H1 (cell line): ENCODE results near the gene RPGR. TPM values are rescaled to one million over a fixed set of nuclear protein-coding genes. Genes with fewer than 3 reads are reported as not detected.

Source experiments
- CTCF ChIA-PET: fragments of 300-600 bp; sonication (Branson Sonifier 250); formaldehyde crosslinking; loops from one replicate; lab custom pipeline; 2021; ENCODE audit not compliant: partially characterized antibody; lab: Charles Lee
- POLR2A ChIA-PET: fragments of 300-600 bp; sonication (Branson Sonifier 250); formaldehyde crosslinking; loops from one replicate; lab custom pipeline; 2021; ENCODE audit warnings: inconsistent platforms; ENCODE audit not compliant: partially characterized antibody; lab: Charles Lee
- DNase-seq, 2 experiments: peaks; one replicate each; pipeline versions ENCODE4 v3.0.0 to v3.0.0-alpha.2; 2010 to 2022; ENCODE audit warnings: low spot score in 2 of 2, low read depth in 1 of 2, mixed read lengths in 1 of 2
- FAIRE-seq: peaks from 2 replicates; lab custom pipeline; 2011; peaks lifted over from hg19 to GRCh38; lab: Jason Lieb, UNC
- H2AFZ ChIP-seq: 2 replicates; pipeline ENCODE4 v1.8.1; 2012; ENCODE audit warnings: low read length, inconsistent platforms
- H2AK5ac ChIP-seq: 2 replicates; pipeline ENCODE4 v1.6.1; 2013; ENCODE audit warnings: low read depth, low read length
- H2BK120ac ChIP-seq: replicated peaks from 2 replicates; pipeline ENCODE3; 2013; ENCODE audit warnings: low read depth, low read length, inconsistent platforms
- H2BK12ac ChIP-seq: 2 replicates; pipeline ENCODE4 v1.6.1; 2013; ENCODE audit warnings: low read depth, low read length
- H2BK15ac ChIP-seq: 2 replicates; pipeline ENCODE4 v1.6.1; 2013; ENCODE audit warnings: low read length
- H2BK20ac ChIP-seq: 2 replicates; pipeline ENCODE4 v1.6.1; 2013; ENCODE audit warnings: low read length
- H2BK5ac ChIP-seq: 2 replicates; pipeline ENCODE4 v1.6.1; 2013; ENCODE audit warnings: low read depth, low read length
- H3K14ac ChIP-seq: 2 replicates; pipeline ENCODE4 v1.6.1; 2013; ENCODE audit warnings: inconsistent platforms; ENCODE audit not compliant: insufficient read length
- H3K18ac ChIP-seq: 2 replicates; pipeline ENCODE4 v1.6.1; 2013; ENCODE audit warnings: low read length; ENCODE audit errors: extremely low read depth
- H3K23ac ChIP-seq: 2 replicates; pipeline ENCODE4 v1.6.1; 2013; ENCODE audit warnings: inconsistent platforms; ENCODE audit not compliant: insufficient read length
- H3K23me2 ChIP-seq: 2 replicates; pipeline ENCODE4 v1.6.1; 2013; ENCODE audit warnings: low read depth, low read length
- H3K27ac ChIP-seq: 2 replicates; pipeline ENCODE4 v1.6.1; 2011; ENCODE audit warnings: low read depth, low read length, inconsistent platforms
- H3K27me3 ChIP-seq, 4 experiments: replicated peaks in 1 of 4; 1 replicate in 1 of 4; 2 replicates in 3 of 4; pipeline versions ENCODE4 v1.6.1 to v1.8.1; 2011 to 2013; ENCODE audit warnings: low read length in 3 of 4, mild to moderate bottlenecking in 3 of 4, inconsistent platforms in 2 of 4, mixed read lengths in 2 of 4, moderate library complexity in 1 of 4; ENCODE audit not compliant: control insufficient read depth in 3 of 4, insufficient read depth in 3 of 4; ENCODE audit errors: extremely low read depth in 1 of 4
- H3K36me3 ChIP-seq, 4 experiments: 2 replicates each; pipeline versions ENCODE4 v1.6.1 to v1.8.1; 2011 to 2013; ENCODE audit warnings: mild to moderate bottlenecking in 4 of 4, low read length in 3 of 4, moderate library complexity in 2 of 4, control low read depth in 1 of 4, inconsistent platforms in 1 of 4; ENCODE audit not compliant: insufficient read depth in 4 of 4, control insufficient read depth in 2 of 4
- H3K4ac ChIP-seq: replicated peaks from 2 replicates; pipeline ENCODE3; 2013; ENCODE audit warnings: low read length, low read depth, mixed read lengths, inconsistent platforms; ENCODE audit not compliant: insufficient read length
- H3K4me1 ChIP-seq, 4 experiments: replicated peaks in 1 of 4; 1 replicate in 1 of 4; 2 replicates in 3 of 4; pipeline versions ENCODE4 v1.6.1 to v1.8.1; 2011 to 2013; ENCODE audit warnings: low read length in 3 of 4, inconsistent platforms in 2 of 4, mixed read lengths in 1 of 4; ENCODE audit not compliant: insufficient read depth in 4 of 4, control insufficient read depth in 3 of 4
- H3K4me2 ChIP-seq, 2 experiments: 2 replicates each; pipeline versions ENCODE4 v1.6.1 to v1.8.1; 2011 to 2013; ENCODE audit warnings: low read depth in 2 of 2, low read length in 2 of 2, control low read depth in 1 of 2, inconsistent platforms in 1 of 2, mild to moderate bottlenecking in 1 of 2; ENCODE audit not compliant: insufficient read depth in 1 of 2
- H3K4me3 ChIP-seq, 4 experiments: fragments of 200-600, 300-600 bp in 1 of 4; sonication (generic), shearing (Covaris generic), sonication (Bioruptor Twin) in 1 of 4; 2 replicates each; pipeline versions ENCODE4 v1.5.1 to v1.8.1; 2011 to 2016; ENCODE audit warnings: low read length in 4 of 4, low read depth in 3 of 4, control low read depth in 2 of 4, inconsistent platforms in 2 of 4, mild to moderate bottlenecking in 2 of 4, mixed read lengths in 1 of 4, moderate library complexity in 1 of 4; ENCODE audit not compliant: insufficient read depth in 2 of 4; ENCODE audit errors: extremely low read depth in 1 of 4
- H3K56ac ChIP-seq: replicated peaks from 2 replicates; pipeline ENCODE3; 2013; ENCODE audit warnings: low read depth, mild to moderate bottlenecking, mixed read lengths, low read length, inconsistent platforms; ENCODE audit not compliant: insufficient read length
- H3K79me1 ChIP-seq: 2 replicates; pipeline ENCODE4 v1.6.1; 2013; ENCODE audit warnings: low read depth, low read length, control low read depth
- H3K79me2 ChIP-seq, 2 experiments: 2 replicates each; pipeline versions ENCODE4 v1.6.1 to v1.8.1; 2012 to 2013; ENCODE audit warnings: low read length in 2 of 2, mild to moderate bottlenecking in 2 of 2, inconsistent platforms in 1 of 2; ENCODE audit not compliant: insufficient read depth in 2 of 2, control insufficient read depth in 1 of 2
- H3K9ac ChIP-seq, 4 experiments: replicated peaks in 1 of 4; 1 replicate in 1 of 4; 2 replicates in 3 of 4; pipeline versions ENCODE4 v1.6.1 to v1.8.1; 2011 to 2013; ENCODE audit warnings: low read depth in 3 of 4, low read length in 3 of 4, control low read depth in 2 of 4, mild to moderate bottlenecking in 2 of 4, moderate library complexity in 2 of 4, inconsistent platforms in 1 of 4; ENCODE audit errors: extremely low read depth in 1 of 4
- H3K9me3 ChIP-seq, 2 experiments: 2 replicates each; pipeline versions ENCODE4 v1.6.1 to v1.8.1; 2012 to 2013; ENCODE audit warnings: mild to moderate bottlenecking in 2 of 2, moderate library complexity in 2 of 2, control low read depth in 1 of 2, inconsistent platforms in 1 of 2, low read depth in 1 of 2, low read length in 1 of 2, mixed read lengths in 1 of 2; ENCODE audit not compliant: insufficient read depth in 2 of 2
- H4K20me1 ChIP-seq, 2 experiments: replicated peaks in 1 of 2; 2 replicates each; pipeline versions ENCODE3 to v1.8.1; 2011 to 2013; ENCODE audit warnings: inconsistent platforms in 2 of 2, low read length in 2 of 2, mild to moderate bottlenecking in 1 of 2; ENCODE audit not compliant: insufficient read depth in 2 of 2, control insufficient read depth in 1 of 2
- H4K5ac ChIP-seq: 2 replicates; pipeline ENCODE4 v1.6.1; 2013; ENCODE audit warnings: low read length, low read depth, mixed read lengths, inconsistent platforms; ENCODE audit not compliant: insufficient read length
- H4K8ac ChIP-seq: 2 replicates; pipeline ENCODE4 v1.8.0; 2013; ENCODE audit warnings: mild to moderate bottlenecking, moderate library complexity, low read length, inconsistent platforms; ENCODE audit not compliant: insufficient read depth; ENCODE audit errors: extremely low read depth
- H4K91ac ChIP-seq: replicated peaks from 2 replicates; pipeline ENCODE3; 2013; ENCODE audit warnings: low read length, mixed read lengths, inconsistent platforms; ENCODE audit not compliant: insufficient read length
- CBX8 ChIP-seq: fragments of 300-800, 300-1000 bp; sonication (generic); IDR thresholded peaks from 2 replicates; pipeline ENCODE4 v1.7.1; 2016; ENCODE audit warnings: low read depth, low read length, borderline replicate concordance
- EGR1 ChIP-seq: IDR thresholded peaks from 2 replicates; pipeline ENCODE4 v1.6.1; 2011; ENCODE audit warnings: low read depth, low read length, borderline replicate concordance
- TEAD4 ChIP-seq: IDR thresholded peaks from 2 replicates; pipeline ENCODE4 v1.6.1; 2012; ENCODE audit warnings: low read depth, low read length, inconsistent platforms, mixed read lengths
- WGBS, 2 experiments: shearing (Covaris generic) in 1 of 2; methylation state at CpG; one replicate each; pipeline versions ENCODE4 v1.1.6 to v1.1.7; 2013 to 2015; ENCODE audit warnings: low lambda C conversion rate in 2 of 2, mixed read lengths in 2 of 2, inconsistent platforms in 1 of 2, low coverage in 1 of 2, missing lambda C conversion rate in 1 of 2; ENCODE audit not compliant: insufficient replicate concordance in 2 of 2, insufficient coverage in 1 of 2, insufficient read length in 1 of 2; ENCODE audit errors: extremely low coverage in 1 of 2, missing lambda C conversion rate in 1 of 2; 5-methylcytosine and 5-hydroxymethylcytosine counted together
- polyA plus RNA-seq, 7 experiments: library from polyadenylated mRNA; depleted of rRNA in 3 of 7; stranded (reverse) in 5 of 7; unstranded in 2 of 7; fragments of >200 nt in 5 of 7; fragments of 200-250 nt in 2 of 7; gene quantifications; 1 replicate in 5 of 7; 2 replicates in 1 of 7; 4 replicates in 1 of 7; pipeline versions ENCODE4 v1.2.1 to v1.2.3, GENCODE V29; 2011 to 2013; ENCODE audit warnings: missing spikeins in 2 of 7, mixed read lengths in 2 of 7
- total RNA-seq: library from RNA; stranded (reverse); fragmentation: NEBNext Ultra II Directional; extraction: Animal tissue kit (Norgen Biotek cat#: 25700); gene quantifications from 2 replicates; pipeline ENCODE4 v1.2.1, GENCODE V29; 2021

The RPGR gene
- total and polyA plus RNA-seq, 2 of the 8 experiments (the other 6 are each of a cell fraction or from before 2014, with no cell fraction given) = 1.6 to 10.0 TPM

- 60% methylated on average over 1 of the region's 2 CpGs; no CpG with 5 or more reads in 1 of the 2 experiments for WGBS, 2 experiments
- no peak overlapping the region for H3K56ac ChIP-seq
- ChIA-PET POLR2A (no interaction called here), CTCF (interaction anchor here (0.9 to 1.1 kb wide), 2 partner anchors 16 to 18 kb away, joined by 3 to 4 read pairs; no protein-coding TSS in a partner anchor)
- H3K4me3 ChIP-seq = no peak overlapping the region
- no peak overlapping the region for H2AK5ac ChIP-seq
- H3K23me2 ChIP-seq = no peaks in the 10 kb centered on the region
- no peaks in the 10 kb centered on the region; a peak in 2 of 7 replicates for H3K4me1 ChIP-seq
- no peak overlapping the region for H4K5ac ChIP-seq
- no peak overlapping the region for H3K4ac ChIP-seq
- H3K36me3 ChIP-seq = no peaks in the 10 kb centered on the region
- no peak overlapping the region for H3K23ac ChIP-seq
- no peak overlapping the region for H3K9ac ChIP-seq
- no peaks in the 10 kb centered on the region for H3K79me1 ChIP-seq
- no peak overlapping the region for H2BK5ac ChIP-seq
- no peaks in the 10 kb centered on the region for H3K27me3 ChIP-seq
- no peak overlapping the region for H3K27ac ChIP-seq
- H3K18ac ChIP-seq = no peak overlapping the region
- H4K8ac ChIP-seq = no peak overlapping the region
- H3K9me3 ChIP-seq = no peaks in the 10 kb centered on the region
- no peaks in the 10 kb centered on the region for H3K79me2 ChIP-seq
- DNase-seq (no peak), FAIRE-seq (no peak)
- no peak overlapping the region for H2BK12ac ChIP-seq
- H2BK120ac ChIP-seq = no peak overlapping the region
- H4K20me1 ChIP-seq = no peaks in the 10 kb centered on the region
- H2BK20ac ChIP-seq = no peak overlapping the region
- no peak overlapping the region for H3K14ac ChIP-seq
- H2AFZ ChIP-seq = no peak overlapping the region
- H4K91ac ChIP-seq = no peak overlapping the region
- no peak overlapping the region for H3K4me2 ChIP-seq
- no peak overlapping the region for H2BK15ac ChIP-seq
- no peak for TF ChIP-seq EGR1
- TF ChIP-seq CBX8 = no peak
- no peak for TF ChIP-seq TEAD4
Observed at GRCh38 chrX:38277802-38278201, 49.5 kb downstream of the RPGR start.
